Measurements from ENCODE around the gene ADGRL1. TPM values are rescaled to one million over a fixed set of nuclear protein-coding genes. Genes with fewer than 3 reads are reported as not detected.
"Not testable (repeated sequence)": the region's sequence is repeated elsewhere in the genome, so short reads cannot be mapped to it uniquely, and the experiment has no call there.

ADGRL1 gene
- total RNA-seq, 1 experiment from 2014 or later = 88.6 TPM

GRCh38 chr19:14203177-14203576, 2.8 kb downstream of the ADGRL1 start:
- DNase-seq (ENCODE audit: low read depth, low spot score) (no peak), ATAC-seq (no peak)
- Histone ChIP-seq H3K27ac (ENCODE audit: low read depth, low read length) (no peak overlapping the region), H3K9ac (ENCODE audit: low read length) (no peak overlapping the region), H3K79me2 (ENCODE audit: insufficient read depth, low read length) (peaks cover 77% of the 10 kb centered on the region), H3K36me3 (ENCODE audit: control insufficient read depth in 1 of 2, insufficient read depth in 2 of 2, low read length in 2 of 2) (no peaks in the 10 kb centered on the region), H3K4me2 (ENCODE audit: low read length) (no peak overlapping the region), H3K4me1 (ENCODE audit: control insufficient read depth in 1 of 2, insufficient read depth in 2 of 2, low read length in 2 of 2) (peaks cover 7 to 32% of the 10 kb centered on the region in 2 experiments; a peak in 3 of 4 replicates), H3K9me3 (ENCODE audit: control insufficient read depth in 1 of 2, insufficient read depth in 1 of 2, low read depth in 1 of 2, low read length in 2 of 2) (no peaks in the 10 kb centered on the region), H3K9me2 (ENCODE audit: insufficient read depth) (no peaks in the 10 kb centered on the region), H2AFZ (ENCODE audit: low read depth, low read length, poor library complexity, severe bottlenecking) (no peak overlapping the region), H3K4me3 (replicated peaks in 1 of 2; ENCODE audit: low read depth in 1 of 2, low read length in 2 of 2) (no peak overlapping the region), H4K20me1 (ENCODE audit: insufficient read depth) (no peaks in the 10 kb centered on the region), H3K27me3 (ENCODE audit: insufficient read depth, low read length) (no peaks in the 10 kb centered on the region)
- ChIA-PET POLR2A (no interaction called here), RAD21 (ENCODE audit: low non-redundant PET in 1 of 2, low total read pairs in 2 of 2, uncharacterized antibody in 2 of 2, unreplicated experiment in 2 of 2) (no interaction called here), CTCF (no interaction called here)
- no TSS peak for BruUV-seq (replicated peaks)
- intact Hi-C loops (cut with micrococcal nuclease) = no loop called here
- TF ChIP-seq SIN3A (IDR thresholded peaks at IDR 0.05; ENCODE audit: low read depth) = no peak
- no peak for TF ChIP-seq YY1 (IDR thresholded peaks at IDR 0.05; ENCODE audit: extremely low read depth, insufficient replicate concordance, low read depth, low read length)
- TF ChIP-seq ZBTB33 (IDR thresholded peaks at IDR 0.05; ENCODE audit: extremely low read depth, insufficient replicate concordance, low read length) = no peak
- no peak for TF ChIP-seq FOSL1 (IDR thresholded peaks at IDR 0.05; ENCODE audit: low read depth)
- no peak for TF ChIP-seq EZH2 (IDR thresholded peaks at IDR 0.05)
- TF ChIP-seq TCF7L2 (IDR thresholded peaks at IDR 0.05; ENCODE audit: borderline replicate concordance, extremely low read depth, insufficient read depth, insufficient read length) = no peak
- no peak for TF ChIP-seq RAD21 (IDR thresholded peaks at IDR 0.05; ENCODE audit: low read depth)
- TF ChIP-seq EGR1 (IDR thresholded peaks at IDR 0.05; ENCODE audit: low read depth) = no peak
- TF ChIP-seq, protein P1, sequence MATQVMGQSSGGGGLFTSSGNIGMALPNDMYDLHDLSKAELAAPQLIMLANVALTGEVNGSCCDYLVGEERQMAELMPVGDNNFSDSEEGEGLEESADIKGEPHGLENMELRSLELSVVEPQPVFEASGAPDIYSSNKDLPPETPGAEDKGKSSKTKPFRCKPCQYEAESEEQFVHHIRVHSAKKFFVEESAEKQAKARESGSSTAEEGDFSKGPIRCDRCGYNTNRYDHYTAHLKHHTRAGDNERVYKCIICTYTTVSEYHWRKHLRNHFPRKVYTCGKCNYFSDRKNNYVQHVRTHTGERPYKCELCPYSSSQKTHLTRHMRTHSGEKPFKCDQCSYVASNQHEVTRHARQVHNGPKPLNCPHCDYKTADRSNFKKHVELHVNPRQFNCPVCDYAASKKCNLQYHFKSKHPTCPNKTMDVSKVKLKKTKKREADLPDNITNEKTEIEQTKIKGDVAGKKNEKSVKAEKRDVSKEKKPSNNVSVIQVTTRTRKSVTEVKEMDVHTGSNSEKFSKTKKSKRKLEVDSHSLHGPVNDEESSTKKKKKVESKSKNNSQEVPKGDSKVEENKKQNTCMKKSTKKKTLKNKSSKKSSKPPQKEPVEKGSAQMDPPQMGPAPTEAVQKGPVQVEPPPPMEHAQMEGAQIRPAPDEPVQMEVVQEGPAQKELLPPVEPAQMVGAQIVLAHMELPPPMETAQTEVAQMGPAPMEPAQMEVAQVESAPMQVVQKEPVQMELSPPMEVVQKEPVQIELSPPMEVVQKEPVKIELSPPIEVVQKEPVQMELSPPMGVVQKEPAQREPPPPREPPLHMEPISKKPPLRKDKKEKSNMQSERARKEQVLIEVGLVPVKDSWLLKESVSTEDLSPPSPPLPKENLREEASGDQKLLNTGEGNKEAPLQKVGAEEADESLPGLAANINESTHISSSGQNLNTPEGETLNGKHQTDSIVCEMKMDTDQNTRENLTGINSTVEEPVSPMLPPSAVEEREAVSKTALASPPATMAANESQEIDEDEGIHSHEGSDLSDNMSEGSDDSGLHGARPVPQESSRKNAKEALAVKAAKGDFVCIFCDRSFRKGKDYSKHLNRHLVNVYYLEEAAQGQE (IDR thresholded peaks at IDR 0.05; ENCODE audit: low read depth) = no peak

DNA sequence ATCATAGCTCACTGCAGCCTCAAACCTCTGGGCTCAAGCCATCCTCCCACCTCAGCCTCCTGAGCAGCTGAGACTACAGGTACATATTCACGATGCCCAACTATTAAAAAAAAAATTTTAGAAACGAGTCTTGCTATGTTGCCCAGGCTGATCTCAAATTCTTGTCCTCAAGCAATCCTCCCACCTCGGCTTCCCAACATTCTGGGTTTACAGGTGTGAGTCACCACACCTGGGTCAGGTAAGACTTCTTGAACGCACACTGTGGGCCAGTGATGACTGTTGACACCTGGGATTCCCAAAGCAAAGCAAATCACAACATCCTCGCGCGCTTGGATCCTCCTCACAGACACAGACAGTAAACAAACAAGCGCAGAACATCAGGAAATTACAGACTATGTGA, 4.5 kb downstream of the ADGRL1 start:
- H3K9ac ChIP-seq (ENCODE audit: low read length); H3K4me3 ChIP-seq (replicated peaks in 1 of 2; ENCODE audit: low read depth in 1 of 2, low read length in 2 of 2); H3K9me2 ChIP-seq (ENCODE audit: insufficient read depth); RAD21 ChIA-PET (ENCODE audit: low non-redundant PET in 1 of 2, low total read pairs in 2 of 2, uncharacterized antibody in 2 of 2, unreplicated experiment in 2 of 2); POLR2A ChIA-PET; ATAC-seq; H2AFZ ChIP-seq (ENCODE audit: low read depth, low read length, poor library complexity, severe bottlenecking); H3K27ac ChIP-seq (ENCODE audit: low read depth, low read length); H3K27me3 ChIP-seq (ENCODE audit: insufficient read depth, low read length); DNase-seq (ENCODE audit: low read depth, low spot score); H4K20me1 ChIP-seq (ENCODE audit: insufficient read depth); intact Hi-C loops (cut with micrococcal nuclease); H3K4me2 ChIP-seq (ENCODE audit: low read length); H3K9me3 ChIP-seq (ENCODE audit: control insufficient read depth in 1 of 2, insufficient read depth in 1 of 2, low read depth in 1 of 2, low read length in 2 of 2); BruUV-seq (replicated peaks); H3K36me3 ChIP-seq (ENCODE audit: control insufficient read depth in 1 of 2, insufficient read depth in 2 of 2, low read length in 2 of 2): not testable (repeated sequence)
- Histone ChIP-seq H3K4me1 (ENCODE audit: control insufficient read depth in 1 of 2, insufficient read depth in 2 of 2, low read length in 2 of 2) (peaks cover 7 to 19% of the 10 kb centered on the region in 2 experiments; a peak in 3 of 4 replicates), H3K79me2 (ENCODE audit: insufficient read depth, low read length) (peaks cover 94% of the 10 kb centered on the region)
- CTCF ChIA-PET = interaction anchor here (1.6 kb wide), 1 partner anchor 205 kb away, joined by 5 read pairs; no protein-coding TSS in a partner anchor
